Memory B cell (primary cell): ENCODE results near the gene MAPK11.

Experiments
- ATAC-seq: fragments of 150-1000 bp; cut with Tn5 transposase; 2 replicates; pipeline ENCODE4 v1.10.0; 2021; ENCODE audit warnings: low read depth, mild to moderate bottlenecking, moderate library complexity
- DNase-seq, 2 donors: peaks; one replicate each; pipeline ENCODE4 v3.0.0; 2022; ENCODE audit warnings: low spot score in 2 of 2
- H3K27ac Mint-ChIP-seq: one replicate; pipeline ENCODE4 v1.8.0; 2022; ENCODE audit warnings: mild to moderate bottlenecking, moderate library complexity, mixed read lengths
- H3K27me3 Mint-ChIP-seq: one replicate; pipeline ENCODE4 v1.8.0; 2022; ENCODE audit warnings: mixed read lengths
- H3K36me3 Mint-ChIP-seq: one replicate; pipeline ENCODE4 v1.8.0; 2022; ENCODE audit warnings: mild to moderate bottlenecking, mixed read lengths
- H3K4me1 Mint-ChIP-seq: one replicate; pipeline ENCODE4 v1.8.0; 2022; ENCODE audit warnings: mixed read lengths
- H3K4me3 Mint-ChIP-seq: one replicate; pipeline ENCODE4 v1.8.0; 2022; ENCODE audit warnings: mild to moderate bottlenecking, moderate library complexity, mixed read lengths
- H3K9me3 Mint-ChIP-seq: one replicate; pipeline ENCODE4 v1.8.0; 2022; ENCODE audit warnings: mixed read lengths

Gene MAPK11

GRCh38 chr22:50311606-50312351 lies 41.6 kb upstream of the MAPK11 start:
- DNase-seq (no peak), ATAC-seq (no peak)
- Mint-ChIP-seq H3K27ac (no peak overlapping the region), H3K36me3 (no peaks in the 10 kb centered on the region), H3K27me3 (no peaks in the 10 kb centered on the region), H3K9me3 (no peaks in the 10 kb centered on the region), H3K4me3 (no peak overlapping the region), H3K4me1 (peaks cover 20% of the 10 kb centered on the region)

- ATAC-seq: no peak
- DNase-seq: no peak
- Mint-ChIP-seq H3K27ac (no peak overlapping the region), H3K4me1 (peaks cover 18% of the 10 kb centered on the region), H3K4me3 (no peak overlapping the region), H3K27me3 (no peaks in the 10 kb centered on the region), H3K36me3 (no peaks in the 10 kb centered on the region), H3K9me3 (no peaks in the 10 kb centered on the region)
Observed at GRCh38 chr22:50310949-50311444, 40.8 kb upstream of the MAPK11 start.

- Mint-ChIP-seq H3K27me3 (no peaks in the 10 kb centered on the region), H3K4me3 (no peak overlapping the region), H3K4me1 (peaks cover 19% of the 10 kb centered on the region), H3K27ac (no peak overlapping the region), H3K9me3 (no peaks in the 10 kb centered on the region), H3K36me3 (no peaks in the 10 kb centered on the region)
- DNase-seq (no peak), ATAC-seq (no peak)
Observed at GRCh38 chr22:50310031-50310722, 40.0 kb upstream of the MAPK11 start.

- peaks cover 24% of the 10 kb centered on the region for H3K4me1 Mint-ChIP-seq
- no peaks in the 10 kb centered on the region for H3K36me3 Mint-ChIP-seq
- H3K27ac Mint-ChIP-seq: no peak overlapping the region
- no peak overlapping the region for H3K4me3 Mint-ChIP-seq
- no peaks in the 10 kb centered on the region for H3K27me3 Mint-ChIP-seq
- DNase-seq: no peak
- no peaks in the 10 kb centered on the region for H3K9me3 Mint-ChIP-seq
- ATAC-seq: no peak
Observed at GRCh38 chr22:50309601-50309991, 39.4 kb upstream of the MAPK11 start.

GRCh38 chr22:50308986-50309600 lies 38.9 kb upstream of the MAPK11 start:
- no peaks in the 10 kb centered on the region for H3K27me3 Mint-ChIP-seq
- no peaks in the 10 kb centered on the region for H3K36me3 Mint-ChIP-seq

GRCh38 chr22:50308597-50308935 lies 38.4 kb upstream of the MAPK11 start:
- H3K4me1 Mint-ChIP-seq: peaks cover 29% of the 10 kb centered on the region
- peak overlapping the region; percentile 63 for H3K27ac Mint-ChIP-seq
- DNase-seq (no peak), ATAC-seq (no peak)
- H3K27me3 Mint-ChIP-seq: no peaks in the 10 kb centered on the region
- peak overlapping the region; percentile 45 for H3K4me3 Mint-ChIP-seq
- no peaks in the 10 kb centered on the region for H3K36me3 Mint-ChIP-seq
- no peaks in the 10 kb centered on the region for H3K9me3 Mint-ChIP-seq

More at GRCh38 chr22:50308986-50309600, 38.9 kb upstream of the MAPK11 start:
- Mint-ChIP-seq H3K4me1 (peaks cover 24% of the 10 kb centered on the region), H3K9me3 (no peaks in the 10 kb centered on the region), H3K4me3 (peak overlapping the region; percentile 45), H3K27ac (peak overlapping the region; percentile 63)
- DNase-seq (no peak), ATAC-seq (no peak)

GRCh38 chr22:50307890-50308596 lies 37.9 kb upstream of the MAPK11 start:
- H3K27me3 Mint-ChIP-seq: no peaks in the 10 kb centered on the region
- peaks cover 31% of the 10 kb centered on the region for H3K4me1 Mint-ChIP-seq
- H3K9me3 Mint-ChIP-seq: no peaks in the 10 kb centered on the region
- peak overlapping the region; percentile 67 for H3K4me3 Mint-ChIP-seq
- no peaks in the 10 kb centered on the region for H3K36me3 Mint-ChIP-seq
- ATAC-seq (no peak), DNase-seq (no peak)
- H3K27ac Mint-ChIP-seq: no peak overlapping the region

GRCh38 chr22:50306753-50307749 lies 36.9 kb upstream of the MAPK11 start, which contains the start of gene PLXNB2:
PLXNB2 (minus strand) TSS chr22:50307646; CDS start chr22:50290584, 17,062 bp downstream.
- H3K36me3 Mint-ChIP-seq: no peaks in the 10 kb centered on the region
- H3K27ac Mint-ChIP-seq: peak within 1 kb of the TSS; percentile 63
- DNase-seq: peak in 1 of 2 donors; percentile 52
- H3K9me3 Mint-ChIP-seq: no peaks in the 10 kb centered on the region
- H3K4me1 Mint-ChIP-seq: peaks cover 38% of the 10 kb centered on the region
- H3K27me3 Mint-ChIP-seq: no peaks in the 10 kb centered on the region
- peak; percentile 54 for ATAC-seq
- H3K4me3 Mint-ChIP-seq: peak within 1 kb of the TSS; percentile 67

- H3K4me3 Mint-ChIP-seq: peak overlapping the region; percentile 80
- peaks cover 45% of the 10 kb centered on the region for H3K4me1 Mint-ChIP-seq
- H3K36me3 Mint-ChIP-seq: no peaks in the 10 kb centered on the region
- H3K27ac Mint-ChIP-seq: no peak overlapping the region
- H3K27me3 Mint-ChIP-seq: no peaks in the 10 kb centered on the region
- ATAC-seq: no peak
- no peak for DNase-seq
- no peaks in the 10 kb centered on the region for H3K9me3 Mint-ChIP-seq
Observed at GRCh38 chr22:50305923-50306566, 35.9 kb upstream of the MAPK11 start.

- DNase-seq (no peak), ATAC-seq (no peak)
- peaks cover 49% of the 10 kb centered on the region for H3K4me1 Mint-ChIP-seq
- no peaks in the 10 kb centered on the region for H3K9me3 Mint-ChIP-seq
- H3K27me3 Mint-ChIP-seq: no peaks in the 10 kb centered on the region
- H3K27ac Mint-ChIP-seq: no peak overlapping the region
- no peaks in the 10 kb centered on the region for H3K36me3 Mint-ChIP-seq
- peak overlapping the region; percentile 80 for H3K4me3 Mint-ChIP-seq
Observed at GRCh38 chr22:50305393-50305922, 35.3 kb upstream of the MAPK11 start.

- Mint-ChIP-seq H3K4me3 (peak overlapping the region; percentile 60), H3K9me3 (no peaks in the 10 kb centered on the region), H3K27me3 (no peaks in the 10 kb centered on the region), H3K4me1 (peaks cover 49% of the 10 kb centered on the region), H3K27ac (peak overlapping the region; percentile 29), H3K36me3 (no peaks in the 10 kb centered on the region)
- DNase-seq: no peak
- ATAC-seq: peak; percentile 25
Observed at GRCh38 chr22:50304528-50305392, 34.6 kb upstream of the MAPK11 start.
